Measurements from ENCODE around the gene OIT3.

The OIT3 gene

DNA sequence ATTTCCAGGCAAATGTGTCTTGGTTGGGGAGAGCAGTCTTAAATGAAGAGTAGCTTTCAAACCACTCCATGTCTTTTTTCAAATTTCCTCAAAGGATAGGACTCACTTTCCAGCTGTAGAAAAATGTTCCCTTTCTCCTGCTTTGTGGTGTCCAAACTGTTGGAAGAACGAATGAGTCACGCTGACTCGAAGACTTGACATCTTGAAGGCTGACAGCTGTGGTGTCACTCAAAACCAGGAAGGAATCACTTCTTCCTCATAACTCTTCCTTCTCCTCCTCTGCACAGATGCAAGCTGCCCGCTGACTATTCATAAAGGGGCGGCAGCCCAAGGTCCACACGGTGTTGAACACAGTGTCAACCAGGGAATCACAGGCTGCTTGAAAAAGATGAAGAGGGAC is 41.8 kb downstream of the OIT3 start:
- H3K4me2 ChIP-seq (ENCODE audit: low read depth, low read length, poor library complexity, severe bottlenecking), result no peak overlapping the region
- TF ChIP-seq, protein P1, sequence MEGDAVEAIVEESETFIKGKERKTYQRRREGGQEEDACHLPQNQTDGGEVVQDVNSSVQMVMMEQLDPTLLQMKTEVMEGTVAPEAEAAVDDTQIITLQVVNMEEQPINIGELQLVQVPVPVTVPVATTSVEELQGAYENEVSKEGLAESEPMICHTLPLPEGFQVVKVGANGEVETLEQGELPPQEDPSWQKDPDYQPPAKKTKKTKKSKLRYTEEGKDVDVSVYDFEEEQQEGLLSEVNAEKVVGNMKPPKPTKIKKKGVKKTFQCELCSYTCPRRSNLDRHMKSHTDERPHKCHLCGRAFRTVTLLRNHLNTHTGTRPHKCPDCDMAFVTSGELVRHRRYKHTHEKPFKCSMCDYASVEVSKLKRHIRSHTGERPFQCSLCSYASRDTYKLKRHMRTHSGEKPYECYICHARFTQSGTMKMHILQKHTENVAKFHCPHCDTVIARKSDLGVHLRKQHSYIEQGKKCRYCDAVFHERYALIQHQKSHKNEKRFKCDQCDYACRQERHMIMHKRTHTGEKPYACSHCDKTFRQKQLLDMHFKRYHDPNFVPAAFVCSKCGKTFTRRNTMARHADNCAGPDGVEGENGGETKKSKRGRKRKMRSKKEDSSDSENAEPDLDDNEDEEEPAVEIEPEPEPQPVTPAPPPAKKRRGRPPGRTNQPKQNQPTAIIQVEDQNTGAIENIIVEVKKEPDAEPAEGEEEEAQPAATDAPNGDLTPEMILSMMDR (IDR thresholded peaks at IDR 0.05; ENCODE audit: insufficient read depth, low read length, poor library complexity, severe bottlenecking), result no peak
- TF ChIP-seq EZH2phosphoT487 (conservative IDR thresholded peaks at IDR 0.05; ENCODE audit: low read length), result no peak

DNA sequence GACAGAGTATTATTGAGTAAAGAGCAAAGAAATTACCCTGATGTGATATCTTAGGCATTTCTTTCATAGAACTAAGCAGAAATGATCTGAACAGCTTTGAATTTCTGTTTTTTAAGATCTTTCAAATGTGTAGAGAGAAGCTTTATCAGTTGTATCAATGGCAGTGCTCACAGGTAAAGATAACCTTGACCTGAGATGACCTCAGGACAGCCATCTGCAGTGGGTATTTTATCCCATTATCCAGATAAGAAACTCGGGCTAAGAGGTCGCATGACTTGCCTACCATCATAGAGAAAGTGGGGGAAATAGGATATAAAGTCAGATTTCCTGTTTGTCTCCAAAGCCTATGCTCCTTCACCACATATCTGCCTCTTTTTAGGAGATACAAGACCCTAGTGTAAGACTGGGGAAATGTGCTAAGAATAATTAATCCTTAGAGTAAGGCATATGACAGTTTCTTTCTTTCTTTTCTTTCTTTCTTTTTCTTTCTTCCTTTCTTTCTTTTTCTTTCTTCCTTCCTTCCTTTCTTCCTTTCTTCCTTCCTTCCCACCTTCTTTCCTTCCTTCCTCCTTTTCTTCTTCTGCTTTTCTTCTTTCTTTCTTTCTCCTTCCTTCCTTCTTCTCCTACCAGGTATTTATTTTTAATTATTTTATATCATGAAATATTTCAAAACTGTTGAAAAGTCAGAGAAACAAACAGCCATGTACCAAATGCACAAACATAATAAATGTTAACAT is 50.1 kb downstream of the OIT3 start:
- Histone ChIP-seq H4K20me1 (ENCODE audit: low read depth, low read length) (no peaks in the 10 kb centered on the region; the same call in 1 of the 2 replicates), H3F3A (ENCODE audit: insufficient read depth) (no peaks in the 10 kb centered on the region), H3K9me3 (ENCODE audit: insufficient read depth, low read length) (no peaks in the 10 kb centered on the region), H3K9ac (ENCODE audit: low read length) (no peak overlapping the region), H3K4me3 (ENCODE audit: insufficient read depth, low read length, poor library complexity, severe bottlenecking) (no peak overlapping the region), H3K9me2 (replicated peaks; ENCODE audit: insufficient read depth, low read length) (no peaks in the 10 kb centered on the region), H3K4me2 (ENCODE audit: low read depth, low read length, poor library complexity, severe bottlenecking) (no peak overlapping the region), H3K27ac (ENCODE audit: low read depth, low read length) (no peak overlapping the region), H3K36me3 (ENCODE audit: low read length) (no peaks in the 10 kb centered on the region), H2AFZ (ENCODE audit: low read depth, low read length, severe bottlenecking) (no peak overlapping the region), H3K27me3 (ENCODE audit: low read length) (no peaks in the 10 kb centered on the region), H3K79me2 (ENCODE audit: insufficient read depth, low read length) (no peaks in the 10 kb centered on the region)
- TF ChIP-seq, protein P1 (IDR thresholded peaks at IDR 0.05; ENCODE audit: insufficient read depth, low read length, poor library complexity, severe bottlenecking), result no peak

More for the DNA sequence above, 41.8 kb downstream of the OIT3 start:
- Histone ChIP-seq H3K4me3 (ENCODE audit: insufficient read depth, low read length, poor library complexity, severe bottlenecking) (no peak overlapping the region), H2AFZ (ENCODE audit: low read depth, low read length, severe bottlenecking) (no peak overlapping the region), H4K20me1 (ENCODE audit: low read depth, low read length) (no peaks in the 10 kb centered on the region), H3K9me3 (ENCODE audit: insufficient read depth, low read length) (no peaks in the 10 kb centered on the region), H3K79me2 (ENCODE audit: insufficient read depth, low read length) (no peaks in the 10 kb centered on the region), H3K9me2 (replicated peaks; ENCODE audit: insufficient read depth, low read length) (no peaks in the 10 kb centered on the region), H3K9ac (ENCODE audit: low read length) (no peak overlapping the region), H3K27me3 (ENCODE audit: low read length) (no peaks in the 10 kb centered on the region), H3F3A (ENCODE audit: insufficient read depth) (no peaks in the 10 kb centered on the region), H3K27ac (ENCODE audit: low read depth, low read length) (no peak overlapping the region), H3K36me3 (ENCODE audit: low read length) (no peaks in the 10 kb centered on the region)

DNA sequence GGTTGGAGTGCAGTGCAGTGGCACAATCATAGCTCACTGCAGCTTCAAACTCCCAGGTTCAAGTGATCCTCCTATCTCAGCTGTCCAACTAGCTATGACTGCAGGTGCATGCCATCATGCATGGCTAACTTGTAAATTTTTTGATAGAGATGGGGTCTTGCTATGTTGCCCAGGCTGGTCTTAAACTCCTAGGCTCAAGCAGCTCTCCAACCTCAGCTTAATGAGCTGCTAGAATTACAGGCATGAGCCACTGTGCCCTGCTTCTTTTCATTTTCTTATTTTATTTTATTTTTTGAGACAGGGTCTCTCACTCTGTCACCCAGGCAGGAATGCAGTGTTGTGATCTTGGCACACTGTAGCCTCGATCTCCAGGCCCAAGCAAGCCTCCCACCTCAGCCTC is 53.4 kb downstream of the OIT3 start:
- no peaks in the 10 kb centered on the region for H3K79me2 ChIP-seq (ENCODE audit: insufficient read depth, low read length)

More for the DNA sequence above, 53.4 kb downstream of the OIT3 start:
- Histone ChIP-seq H3F3A (ENCODE audit: insufficient read depth) (no peaks in the 10 kb centered on the region), H3K4me2 (ENCODE audit: low read depth, low read length, poor library complexity, severe bottlenecking) (no peak overlapping the region), H3K27me3 (ENCODE audit: low read length) (no peaks in the 10 kb centered on the region), H3K27ac (ENCODE audit: low read depth, low read length) (no peak overlapping the region), H3K36me3 (ENCODE audit: low read length) (no peaks in the 10 kb centered on the region), H4K20me1 (ENCODE audit: low read depth, low read length) (no peaks in the 10 kb centered on the region; the same call in 1 of the 2 replicates), H3K9me2 (replicated peaks; ENCODE audit: insufficient read depth, low read length) (no peaks in the 10 kb centered on the region), H3K9me3 (ENCODE audit: insufficient read depth, low read length) (no peaks in the 10 kb centered on the region), H2AFZ (ENCODE audit: low read depth, low read length, severe bottlenecking) (no peak overlapping the region), H3K4me3 (ENCODE audit: insufficient read depth, low read length, poor library complexity, severe bottlenecking) (no peak overlapping the region), H3K9ac (ENCODE audit: low read length) (no peak overlapping the region)
- TF ChIP-seq, protein P1 (IDR thresholded peaks at IDR 0.05; ENCODE audit: insufficient read depth, low read length, poor library complexity, severe bottlenecking), result no peak
- TF ChIP-seq EZH2phosphoT487 (conservative IDR thresholded peaks at IDR 0.05; ENCODE audit: low read length), result no peak
